H9 (cell line): ENCODE data around the gene SLC12A8. TPM values are rescaled to one million over a fixed set of nuclear protein-coding genes. Genes with fewer than 3 reads are reported as not detected.

Experiments used
- DNase-seq: peaks from one replicate; pipeline ENCODE4 v3.0.0-alpha.2; 2017
- H2AFZ ChIP-seq: one replicate; pipeline ENCODE4 v1.6.1; 2013; ENCODE audit warnings: mild to moderate bottlenecking, low read length, control low read depth, moderate library complexity
- H2AK5ac ChIP-seq: 2 replicates; pipeline ENCODE4 v1.6.1; 2013; ENCODE audit warnings: low read length, control low read depth, mixed read lengths; ENCODE audit not compliant: insufficient read length
- H2BK120ac ChIP-seq: one replicate; pipeline ENCODE4 v1.6.1; 2013; ENCODE audit warnings: low read depth, mild to moderate bottlenecking, low read length, control low read depth, inconsistent platforms; ENCODE audit not compliant: poor library complexity, severe bottlenecking
- H2BK12ac ChIP-seq: 2 replicates; pipeline ENCODE4 v1.6.1; 2013; ENCODE audit warnings: low read length, control low read depth, mixed read lengths, low read depth; ENCODE audit not compliant: insufficient read length
- H2BK15ac ChIP-seq: 2 replicates; pipeline ENCODE4 v1.6.1; 2013; ENCODE audit warnings: low read depth, low read length, control low read depth
- H2BK20ac ChIP-seq: one replicate; pipeline ENCODE4 v1.6.1; 2013; ENCODE audit warnings: low read depth, mild to moderate bottlenecking, low read length, control low read depth, inconsistent platforms; ENCODE audit not compliant: poor library complexity, severe bottlenecking
- H2BK5ac ChIP-seq: 2 replicates; pipeline ENCODE4 v1.6.1; 2013; ENCODE audit warnings: low read length, control low read depth, mixed read lengths; ENCODE audit not compliant: insufficient read length
- H3K14ac ChIP-seq: 2 replicates; pipeline ENCODE4 v1.6.1; 2013; ENCODE audit warnings: low read length, control low read depth; ENCODE audit not compliant: insufficient read depth
- H3K18ac ChIP-seq: 2 replicates; pipeline ENCODE4 v1.6.1; 2013; ENCODE audit warnings: low read depth, mild to moderate bottlenecking, mixed read lengths, low read length, control low read depth; ENCODE audit not compliant: insufficient read length
- H3K23ac ChIP-seq: 2 replicates; pipeline ENCODE4 v1.6.1; 2013; ENCODE audit warnings: low read length, control low read depth, mixed read lengths, low read depth; ENCODE audit not compliant: insufficient read length
- H3K23me2 ChIP-seq: 2 replicates; pipeline ENCODE4 v1.6.1; 2013; ENCODE audit warnings: low read depth, mild to moderate bottlenecking, mixed read lengths, low read length, control low read depth; ENCODE audit not compliant: insufficient read length, poor library complexity, severe bottlenecking
- H3K27ac ChIP-seq: 2 replicates; pipeline ENCODE4 v1.5.1; 2013; ENCODE audit warnings: low read length, control low read depth, mixed read lengths, low read depth; ENCODE audit not compliant: insufficient read length
- H3K27me3 ChIP-seq: 2 replicates; pipeline ENCODE4 v1.6.1; 2013; ENCODE audit warnings: low read length, control low read depth, inconsistent platforms; ENCODE audit not compliant: insufficient read depth
- H3K4ac ChIP-seq: 2 replicates; pipeline ENCODE4 v1.6.1; 2013; ENCODE audit warnings: low read depth, mild to moderate bottlenecking, control low read depth, inconsistent platforms, low read length, moderate library complexity
- H3K4me1 ChIP-seq: 2 replicates; pipeline ENCODE4 v1.6.1; 2013; ENCODE audit warnings: low read length, control low read depth, inconsistent platforms; ENCODE audit not compliant: insufficient read depth
- H3K4me2 ChIP-seq: 2 replicates; pipeline ENCODE4 v1.6.1; 2013; ENCODE audit warnings: low read length, control low read depth, mixed read lengths; ENCODE audit not compliant: insufficient read length, insufficient read depth
- H3K56ac ChIP-seq: 2 replicates; pipeline ENCODE4 v1.6.1; 2013; ENCODE audit warnings: low read depth, mild to moderate bottlenecking, mixed read lengths, low read length, control low read depth; ENCODE audit not compliant: insufficient read length
- H3K79me1 ChIP-seq: 2 replicates; pipeline ENCODE4 v1.6.1; 2013; ENCODE audit warnings: low read depth, mild to moderate bottlenecking, moderate library complexity, low read length, control low read depth, inconsistent platforms; ENCODE audit not compliant: insufficient read depth, poor library complexity, severe bottlenecking
- H3K79me2 ChIP-seq: 2 replicates; pipeline ENCODE4 v1.6.1; 2013; ENCODE audit warnings: low read length, control low read depth, inconsistent platforms; ENCODE audit not compliant: insufficient read depth
- H3K9ac ChIP-seq: 2 replicates; pipeline ENCODE4 v1.6.1; 2013; ENCODE audit warnings: low read length, control low read depth, mixed read lengths; ENCODE audit not compliant: insufficient read length; ENCODE audit errors: extremely low read depth
- H3K9me3 ChIP-seq: one replicate; pipeline ENCODE4 v1.6.1; 2013; ENCODE audit warnings: low read depth, low read length, inconsistent platforms; ENCODE audit not compliant: control insufficient read depth
- H3T11ph ChIP-seq: one replicate; pipeline ENCODE4 v1.6.1; 2013; ENCODE audit warnings: mild to moderate bottlenecking, low read length, control low read depth, inconsistent platforms
- H4K20me1 ChIP-seq: one replicate; pipeline ENCODE4 v1.6.1; 2013; ENCODE audit not compliant: control insufficient read depth, insufficient read length, insufficient read depth
- H4K5ac ChIP-seq: 2 replicates; pipeline ENCODE4 v1.6.1; 2013; ENCODE audit warnings: low read depth, mild to moderate bottlenecking, mixed read lengths, low read length, control low read depth; ENCODE audit not compliant: insufficient read length
- H4K8ac ChIP-seq: replicated peaks from 2 replicates; pipeline ENCODE4 v1.6.1; 2013; ENCODE audit warnings: low read length, control low read depth, mixed read lengths, low read depth; ENCODE audit not compliant: insufficient read length
- H4K91ac ChIP-seq: 2 replicates; pipeline ENCODE4 v1.6.1; 2013; ENCODE audit warnings: low read depth, mild to moderate bottlenecking, moderate library complexity, mixed read lengths, low read length, control low read depth; ENCODE audit not compliant: insufficient read length
- H3K27ac Mint-ChIP-seq, 3 experiments: 2 replicates in 2 of 3; 3 replicates in 1 of 3; pipeline ENCODE4 v1.8.0; 2020 to 2021; ENCODE audit warnings: mixed read lengths in 3 of 3, mild to moderate bottlenecking in 1 of 3, moderate library complexity in 1 of 3
- H3K27me3 Mint-ChIP-seq: 2 replicates; pipeline ENCODE4 v1.8.0; 2021; ENCODE audit warnings: low read depth, mild to moderate bottlenecking, moderate library complexity, mixed read lengths
- H3K36me3 Mint-ChIP-seq, 3 experiments: 2 replicates in 2 of 3; 3 replicates in 1 of 3; pipeline ENCODE4 v1.8.0; 2020 to 2021; ENCODE audit warnings: low read depth in 3 of 3, mixed read lengths in 3 of 3; ENCODE audit not compliant: insufficient read depth in 1 of 3
- H3K4me1 Mint-ChIP-seq, 2 experiments: 2 replicates each; pipeline ENCODE4 v1.8.0; 2020; ENCODE audit warnings: mixed read lengths in 2 of 2
- H3K4me3 Mint-ChIP-seq, 2 experiments: 2 replicates in 1 of 2; 3 replicates in 1 of 2; pipeline ENCODE4 v1.8.0; 2020 to 2021; ENCODE audit warnings: mild to moderate bottlenecking in 2 of 2, mixed read lengths in 2 of 2, moderate library complexity in 1 of 2
- H3K9me3 Mint-ChIP-seq, 2 experiments: 2 replicates in 1 of 2; 3 replicates in 1 of 2; pipeline ENCODE4 v1.8.0; 2020; ENCODE audit warnings: mild to moderate bottlenecking in 2 of 2, mixed read lengths in 2 of 2, moderate library complexity in 1 of 2
- CTCF ChIP-seq: fragments of 200-600 bp; sonication (generic); conservative IDR thresholded peaks from 3 replicates; pipeline ENCODE4 v1.8.0; 2021; ENCODE audit warnings: antibody characterized with exemption, mild to moderate bottlenecking
- WGBS: extraction: QIAGEN DNeasy Blood & Tissue Kit; methylation state at CpG from one replicate; pipeline ENCODE4 v1.1.7; 2013; ENCODE audit warnings: missing lambda C conversion rate, low lambda C conversion rate, mixed read lengths; ENCODE audit not compliant: insufficient read length; ENCODE audit errors: extremely low coverage; 5-methylcytosine and 5-hydroxymethylcytosine counted together
- total RNA-seq: library from RNA; stranded (reverse); gene quantifications from 2 replicates; pipeline ENCODE4 v1.2.1, GENCODE V29; 2021

The SLC12A8 gene
- total RNA-seq, 1 experiment from 2014 or later = 8.2 TPM

- Histone ChIP-seq H3K4ac (no peak overlapping the region), H4K5ac (no peak overlapping the region), H3K9ac (no peak overlapping the region), H3K4me1 (no peaks in the 10 kb centered on the region), H3K27ac (no peak overlapping the region), H2AK5ac (no peak overlapping the region), H3K27me3 (no peaks in the 10 kb centered on the region), H2BK20ac (no peak overlapping the region), H3T11ph (no peak overlapping the region), H3K56ac (no peak overlapping the region), H2AFZ (no peak overlapping the region), H2BK120ac (no peak overlapping the region), H2BK15ac (no peak overlapping the region), H2BK5ac (no peak overlapping the region), H3K23me2 (no peaks in the 10 kb centered on the region), H4K8ac (no peak overlapping the region), H3K14ac (no peak overlapping the region), H4K91ac (no peak overlapping the region), H3K79me2 (no peaks in the 10 kb centered on the region), H4K20me1 (no peaks in the 10 kb centered on the region), H2BK12ac (no peak overlapping the region), H3K23ac (no peak overlapping the region), H3K4me2 (no peak overlapping the region), H3K9me3 (no peaks in the 10 kb centered on the region), H3K18ac (no peak overlapping the region), H3K79me1 (no peaks in the 10 kb centered on the region)
- no peak for DNase-seq
- 100% methylated on average over 1 of the region's 1 CpG for WGBS
- H3K36me3 Mint-ChIP-seq = peaks cover 1 to 4% (median 3%) of the 10 kb centered on the region in 3 experiments; a peak in 6 of 7 replicates
- H3K4me1 Mint-ChIP-seq = peaks cover 8% of the 10 kb centered on the region in 2 experiments
- no peaks in the 10 kb centered on the region for H3K9me3 Mint-ChIP-seq
- H3K27me3 Mint-ChIP-seq = no peaks in the 10 kb centered on the region
- TF ChIP-seq CTCF = no peak
- no peak overlapping the region for H3K4me3 Mint-ChIP-seq
- no peak overlapping the region for H3K27ac Mint-ChIP-seq
Measured at GRCh38 chr3:125105116-125105515, 107.4 kb downstream of the SLC12A8 start.
